T-helper 22 cell (primary cell): ENCODE data around the gene MMP14.
"Not testable (repeated sequence)": the region's sequence is repeated elsewhere in the genome, so short reads cannot be mapped to it uniquely, and the experiment has no call there.

ENCODE experiments used
- DNase-seq: peaks from one replicate; pipeline ENCODE4 v3.0.0-alpha.2; 2020; ENCODE audit warnings: low read depth

MMP14 gene

DNA sequence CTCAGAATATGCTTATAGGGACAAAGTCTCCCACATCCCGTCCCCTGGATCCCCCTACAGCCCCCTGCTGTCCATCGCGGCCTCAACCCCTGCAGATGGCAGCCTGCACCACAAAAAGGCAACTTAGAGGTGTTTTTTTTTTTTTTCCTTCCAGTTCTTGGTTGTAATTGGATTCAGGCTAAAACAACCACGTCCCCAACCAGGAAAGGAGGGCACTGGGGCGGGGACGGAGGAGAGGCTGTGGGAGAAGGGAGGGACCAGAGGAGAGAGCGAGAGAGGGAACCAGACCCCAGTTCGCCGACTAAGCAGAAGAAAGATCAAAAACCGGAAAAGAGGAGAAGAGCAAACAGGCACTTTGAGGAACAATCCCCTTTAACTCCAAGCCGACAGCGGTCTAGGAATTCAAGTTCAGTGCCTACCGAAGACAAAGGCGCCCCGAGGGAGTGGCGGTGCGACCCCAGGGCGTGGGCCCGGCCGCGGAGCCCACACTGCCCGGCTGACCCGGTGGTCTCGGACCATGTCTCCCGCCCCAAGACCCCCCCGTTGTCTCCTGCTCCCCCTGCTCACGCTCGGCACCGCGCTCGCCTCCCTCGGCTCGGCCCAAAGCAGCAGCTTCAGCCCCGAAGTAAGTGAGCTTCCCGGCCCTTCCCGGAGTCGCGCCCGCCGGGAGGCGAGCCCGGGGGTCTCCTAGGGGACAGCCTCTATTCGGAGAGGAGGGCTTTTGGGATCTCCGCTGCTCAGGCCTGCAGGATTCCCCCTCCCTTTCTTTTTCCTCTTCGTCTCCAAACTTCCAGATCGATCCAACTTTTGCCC lies at the start of gene MMP14:
TSS of gene MMP14 (plus strand) at position 285 of the 813 bp plus-strand sequence. CDS start at position 518, 233 bp downstream.
- DNase-seq, result no peak

DNA sequence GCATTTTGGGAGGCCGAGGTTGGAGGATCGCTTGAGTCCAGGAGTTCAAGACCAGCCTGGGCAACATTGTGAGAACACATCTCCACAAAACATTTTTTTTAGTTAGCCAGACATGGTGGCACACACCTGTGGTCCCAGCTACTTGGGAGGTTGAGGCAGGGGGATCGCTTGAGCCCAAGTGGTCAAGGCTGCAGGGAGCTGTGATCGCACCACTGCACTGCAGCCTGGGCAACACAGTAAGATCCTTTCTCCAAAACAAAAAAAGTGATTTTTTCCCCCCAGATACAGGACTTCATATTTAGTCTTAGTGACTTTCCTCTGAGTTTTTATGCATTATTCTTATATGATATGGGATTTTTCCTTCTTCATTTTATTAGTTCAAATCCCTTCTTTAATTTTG lies 49.7 kb upstream of the MMP14 start:
- DNase-seq, result no peak

GRCh38 chr14:22791301-22791700 lies 45.1 kb upstream of the MMP14 start:
- no peak for DNase-seq

- no peak for DNase-seq
Observed at GRCh38 chr14:22792158-22792557, 44.2 kb upstream of the MMP14 start.

- DNase-seq, result not testable (repeated sequence)
Observed at GRCh38 chr14:22793550-22793949, 42.8 kb upstream of the MMP14 start.

DNA sequence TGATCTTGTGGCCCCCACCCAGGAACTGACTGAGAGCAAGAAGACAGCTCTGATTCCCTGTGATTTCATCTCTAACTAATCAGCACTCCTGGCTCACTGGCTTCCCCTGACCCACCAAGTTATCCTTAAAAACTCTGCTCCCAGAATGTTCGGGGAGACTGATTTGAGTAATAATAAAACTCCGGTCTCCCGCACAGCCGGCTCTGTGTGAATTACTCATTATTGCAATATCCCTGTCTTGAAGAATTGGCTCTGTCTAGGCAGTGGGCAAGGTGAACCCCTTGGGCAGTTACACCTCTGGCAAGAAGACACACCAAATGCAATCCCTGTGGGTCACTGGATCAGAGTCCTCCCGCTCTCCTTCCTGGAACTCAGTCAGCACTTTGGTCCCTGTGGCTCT lies 42.4 kb upstream of the MMP14 start:
- DNase-seq, result no peak

- no peak for DNase-seq
Observed at GRCh38 chr14:22794551-22794951, 41.8 kb upstream of the MMP14 start.

DNA sequence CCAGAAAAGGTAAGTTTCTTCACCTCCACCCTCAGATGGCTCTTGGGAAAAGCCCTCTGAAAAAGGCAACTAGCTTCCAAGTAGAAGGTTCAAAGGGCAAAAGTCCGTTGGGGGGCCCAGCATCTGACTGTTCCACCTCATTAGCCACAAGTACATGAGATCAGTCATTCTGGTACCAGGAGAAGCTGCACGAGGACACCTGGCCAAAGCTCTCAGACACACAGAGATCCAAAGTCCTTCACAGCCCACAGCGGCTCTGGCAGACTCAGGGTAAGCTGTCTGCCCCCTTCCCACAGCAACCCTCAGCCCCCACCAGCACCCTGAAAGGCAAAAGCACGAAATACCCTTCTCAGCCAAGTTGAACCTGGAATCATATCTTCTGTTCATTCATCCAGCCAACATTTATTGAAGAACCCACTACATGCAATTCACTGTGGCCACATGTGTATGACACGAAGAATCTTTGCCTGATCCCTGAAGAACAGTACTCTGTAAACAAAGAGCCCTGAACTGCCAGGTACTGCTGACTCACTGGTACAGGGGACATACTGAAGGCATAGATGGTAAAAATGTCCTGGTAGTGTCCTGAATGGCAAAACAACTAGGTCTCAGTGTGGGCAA lies 40.2 kb upstream of the MMP14 start:
- no peak for DNase-seq

GRCh38 chr14:22797017-22797917 lies 39.1 kb upstream of the MMP14 start:
- no peak for DNase-seq

DNA sequence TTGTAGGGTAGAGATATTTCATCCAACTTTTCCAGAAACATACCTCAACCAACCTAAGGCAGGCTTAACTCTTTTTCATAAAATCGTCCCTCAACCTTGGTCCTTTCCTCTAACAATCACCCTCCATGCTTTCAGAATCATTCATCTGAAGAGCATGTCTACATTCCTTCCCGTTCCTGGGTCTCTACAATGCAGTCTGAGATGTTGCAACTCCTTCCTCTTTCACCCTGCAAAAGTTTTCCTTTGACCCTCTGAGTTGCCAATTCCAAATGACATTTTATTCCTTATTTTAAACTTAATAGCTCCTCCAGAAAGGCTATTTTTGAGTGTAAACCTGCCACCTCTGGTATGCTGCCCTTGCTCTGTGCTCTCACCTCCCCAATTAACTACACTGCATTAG lies 37.9 kb upstream of the MMP14 start:
- no peak for DNase-seq

DNA sequence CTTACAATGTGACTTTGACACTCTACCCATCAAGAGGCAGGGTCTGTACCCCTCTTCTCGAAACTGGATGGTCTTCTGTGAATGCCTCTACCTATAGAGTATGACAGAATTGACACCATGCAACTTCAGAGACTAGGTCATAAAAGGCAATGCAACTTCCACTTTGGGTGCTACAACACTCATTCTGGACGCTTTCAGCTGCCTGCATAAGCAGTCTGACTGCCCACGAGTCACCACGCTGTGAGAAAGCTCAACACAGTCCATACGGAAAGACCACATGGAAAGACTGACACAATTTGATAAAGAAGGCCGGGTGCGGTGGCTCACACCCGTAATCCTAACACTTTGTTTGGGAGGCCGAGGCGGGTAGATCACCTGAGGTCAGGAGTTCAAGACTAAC lies 36.0 kb upstream of the MMP14 start:
- DNase-seq, result no peak

DNA sequence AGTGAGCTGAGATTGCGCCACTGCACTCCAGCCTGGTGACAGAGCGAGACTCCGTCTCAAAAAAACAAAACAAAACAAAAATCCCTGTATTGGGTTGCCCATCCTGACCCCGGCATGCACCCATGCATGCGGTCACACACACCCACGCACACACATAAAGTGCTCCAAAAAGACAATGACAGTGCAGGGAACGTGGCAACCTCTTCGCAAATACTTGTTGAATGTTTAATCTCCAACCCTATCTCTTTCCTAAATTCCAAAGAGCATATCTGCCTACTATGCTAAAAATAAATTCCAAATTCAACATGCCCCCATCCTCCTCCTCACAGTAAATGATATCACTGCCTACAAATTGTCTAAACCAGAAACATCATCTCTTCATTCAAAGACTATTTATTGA lies 34.7 kb upstream of the MMP14 start:
- DNase-seq, result no peak

DNA sequence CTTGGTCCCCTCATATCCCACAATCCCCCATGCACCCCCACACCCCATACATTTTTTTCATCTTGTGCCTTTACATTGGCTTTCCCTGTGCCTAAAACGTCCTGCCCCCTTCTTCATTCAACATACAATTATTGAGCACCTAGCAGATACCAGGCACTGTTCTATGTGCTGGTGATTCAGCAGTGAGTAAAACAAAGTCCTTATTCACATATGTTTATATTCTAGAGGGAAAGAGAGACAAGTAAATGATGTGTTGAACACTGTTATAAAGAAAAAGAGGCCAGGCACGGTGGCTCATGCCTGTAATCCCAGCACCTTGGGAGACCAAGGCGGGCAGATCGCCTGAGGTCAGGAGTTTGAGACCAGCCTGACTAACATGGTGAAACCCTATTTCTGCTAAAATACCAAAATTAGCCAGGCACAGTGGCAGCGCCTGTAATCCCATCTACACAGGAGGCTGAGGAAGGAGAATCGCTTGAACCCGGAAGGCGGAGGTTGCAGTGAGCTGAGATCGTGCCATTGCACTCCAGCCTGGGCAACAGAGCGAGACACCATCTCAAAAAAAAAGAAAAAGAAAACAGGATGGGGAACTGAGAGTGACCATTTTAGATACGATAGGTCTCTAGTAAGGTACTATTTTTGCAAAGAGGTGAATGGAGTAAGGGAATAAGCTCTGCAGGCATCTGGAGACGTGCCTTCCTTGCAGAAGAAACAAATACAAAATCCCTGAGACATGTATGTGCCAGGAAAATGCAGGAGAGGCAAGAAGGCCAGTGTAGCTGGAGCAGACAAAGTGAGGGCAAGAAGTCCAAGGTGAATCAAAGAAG lies 33.3 kb upstream of the MMP14 start:
- DNase-seq, result no peak

GRCh38 chr14:22803687-22803974 lies 32.8 kb upstream of the MMP14 start:
- DNase-seq, result no peak

DNA sequence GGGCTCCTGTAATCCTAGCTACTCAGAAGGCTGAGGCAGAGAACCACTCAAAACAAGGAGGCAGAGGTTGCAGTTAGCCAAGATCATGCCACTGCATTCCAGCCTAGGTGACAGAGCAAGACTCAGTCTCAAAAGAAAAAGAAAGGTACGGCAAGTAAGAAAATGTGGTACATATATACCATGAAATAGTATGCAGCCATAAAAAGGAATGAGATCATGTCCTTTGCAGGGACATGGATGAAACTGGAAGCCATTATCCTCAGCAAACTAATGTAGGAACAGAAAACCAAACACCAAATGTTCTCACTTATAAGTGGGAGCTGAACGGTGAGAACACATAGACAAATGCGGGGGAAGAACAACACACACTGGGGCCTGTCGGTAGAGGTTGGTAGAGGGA lies 31.1 kb upstream of the MMP14 start:
- not testable (repeated sequence) for DNase-seq

GRCh38 chr14:22807432-22808087 lies 28.8 kb upstream of the MMP14 start:
- no peak for DNase-seq

DNA sequence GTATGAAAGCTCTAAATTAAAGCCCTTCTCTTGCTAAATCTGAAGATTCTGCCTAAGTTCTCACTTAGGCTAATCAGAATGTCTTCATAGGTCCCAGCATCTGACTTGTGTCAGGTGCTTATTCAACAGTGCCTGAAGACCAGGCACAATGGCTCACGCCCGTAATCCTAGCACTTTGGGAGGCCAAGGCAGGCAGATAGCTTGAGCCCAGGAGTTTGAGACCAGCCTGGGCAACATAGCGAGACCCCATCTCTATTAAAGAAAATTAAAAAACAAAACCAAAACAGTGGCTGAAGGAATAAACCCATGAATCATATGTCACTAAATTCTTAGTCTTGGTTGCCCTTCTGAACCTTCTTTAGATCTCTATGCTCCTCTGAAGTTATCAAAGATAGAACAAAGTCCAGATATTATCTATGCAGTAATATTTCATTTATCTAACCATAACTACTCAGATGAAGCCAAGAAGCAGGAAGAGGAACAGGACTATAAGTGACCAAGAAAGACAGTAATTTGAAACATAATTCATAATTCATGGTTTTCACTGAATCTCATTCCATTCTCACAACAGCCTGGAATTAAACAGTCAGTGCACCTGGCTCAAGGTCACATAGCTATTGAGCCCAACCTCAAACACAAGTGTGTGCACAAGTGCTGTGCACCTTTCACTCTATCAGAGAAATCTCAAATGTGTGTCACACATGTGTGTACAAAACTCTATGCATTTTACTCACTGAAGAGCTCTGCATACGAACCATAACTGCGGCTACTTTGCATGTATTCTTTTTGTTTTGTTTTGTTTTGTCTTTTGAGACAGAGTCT lies 27.8 kb upstream of the MMP14 start:
- no peak for DNase-seq

- no peak for DNase-seq
Observed at GRCh38 chr14:22811722-22812121, 24.7 kb upstream of the MMP14 start.

DNA sequence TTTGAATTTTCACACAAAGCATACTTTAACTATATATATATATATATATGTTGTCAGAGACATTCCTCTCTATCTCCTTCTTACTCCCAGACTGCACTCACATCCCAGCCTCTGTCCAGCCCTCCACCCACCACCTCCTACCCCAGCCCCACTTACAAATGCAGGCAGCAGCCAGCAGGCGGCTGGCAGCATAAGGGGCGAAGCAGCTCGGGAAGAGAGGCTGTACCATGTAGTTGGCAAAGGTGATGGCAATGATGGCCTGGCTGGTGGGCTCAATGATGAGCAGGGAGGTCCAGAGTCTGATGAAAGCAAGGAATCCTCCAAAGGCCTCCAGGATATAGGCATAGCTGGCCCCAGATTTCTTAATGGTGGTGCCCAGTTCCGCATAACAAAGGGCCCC lies 23.6 kb upstream of the MMP14 start:
- DNase-seq, result no peak

- no peak for DNase-seq
Observed at GRCh38 chr14:22813145-22813544, 23.2 kb upstream of the MMP14 start.

GRCh38 chr14:22814373-22814772 lies 22.0 kb upstream of the MMP14 start:
- no peak for DNase-seq
